GM21786 (cell line): Measurements from ENCODE around the gene SWSAP1.
"Not testable (repeated sequence)": the region's sequence is repeated elsewhere in the genome, so short reads cannot be mapped to it uniquely, and the experiment has no call there.

Experiments used
- ATAC-seq: cut with Tn5 transposase; IDR thresholded peaks from one replicate; pipeline ENCODE4 v1.9.1; 2021; ENCODE audit not compliant: unreplicated experiment

SWSAP1 gene

DNA sequence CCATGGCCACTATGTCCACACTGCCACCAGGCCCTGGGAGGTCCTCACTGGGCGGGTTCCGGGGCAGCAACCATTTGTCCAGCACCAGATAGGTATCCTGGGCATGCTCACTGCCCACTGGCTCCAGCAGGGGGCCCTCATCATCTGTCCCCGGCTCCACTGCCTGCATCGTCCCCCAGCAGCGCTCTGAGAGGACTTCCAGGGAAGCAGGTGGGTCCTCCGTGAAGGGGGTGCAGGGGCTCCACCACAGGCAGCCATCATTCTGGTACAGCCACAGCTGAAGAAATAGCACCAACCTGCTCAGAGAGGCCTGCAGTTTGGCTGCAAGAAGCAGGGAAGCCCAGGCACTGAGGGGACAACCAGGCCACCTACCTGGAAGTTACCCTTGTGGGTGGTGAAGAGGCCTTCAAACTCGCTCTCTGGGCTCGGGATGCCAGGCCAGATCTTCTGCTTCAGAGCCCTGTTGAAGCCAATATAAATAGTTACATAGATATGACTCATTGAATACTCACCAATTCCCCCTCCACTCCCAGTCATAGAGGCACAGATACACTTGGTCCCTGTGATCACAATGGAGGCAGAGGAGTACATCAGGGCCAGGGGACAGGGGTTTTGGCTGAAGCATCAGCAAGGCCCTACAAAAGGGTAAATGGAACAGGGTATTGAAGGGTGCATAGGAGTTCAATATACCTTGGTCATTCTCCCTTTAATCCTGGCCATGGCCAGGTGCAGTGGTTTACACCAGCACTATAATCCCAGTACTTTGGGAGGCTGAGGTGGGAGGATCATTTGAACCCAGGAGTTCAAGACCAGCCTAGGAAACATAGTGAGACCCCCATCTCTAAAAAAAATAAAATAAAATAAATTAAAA lies 4.1 kb downstream of the SWSAP1 start:
- ATAC-seq: no peak

DNA sequence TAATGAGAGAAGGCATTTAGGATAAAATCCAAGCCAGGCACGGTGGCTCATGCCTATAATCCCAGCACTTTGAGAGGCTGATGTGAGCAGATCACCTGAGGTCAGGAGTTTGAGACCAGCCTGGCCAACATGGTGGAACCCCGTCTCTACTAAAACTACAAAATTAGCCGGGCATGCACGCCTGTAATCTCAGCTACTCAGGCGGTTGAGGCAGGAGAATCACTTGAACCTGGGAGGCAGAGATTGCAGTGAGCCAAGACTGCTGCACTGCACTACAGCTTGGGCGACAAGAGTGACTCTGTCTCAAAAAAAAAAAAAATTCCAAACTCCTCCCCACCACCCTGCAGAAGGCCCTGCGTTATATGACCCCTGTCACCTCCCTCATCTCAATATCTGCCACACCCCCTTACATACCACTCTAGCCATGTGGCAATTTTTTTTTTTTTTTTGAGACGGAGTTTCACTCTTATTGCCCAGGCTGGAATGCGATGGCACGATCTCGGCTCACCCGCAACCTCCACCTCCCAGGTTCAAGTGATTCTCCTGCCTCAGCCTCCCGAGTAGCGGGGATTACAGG lies 4.9 kb downstream of the SWSAP1 start:
- not testable (repeated sequence) for ATAC-seq

DNA sequence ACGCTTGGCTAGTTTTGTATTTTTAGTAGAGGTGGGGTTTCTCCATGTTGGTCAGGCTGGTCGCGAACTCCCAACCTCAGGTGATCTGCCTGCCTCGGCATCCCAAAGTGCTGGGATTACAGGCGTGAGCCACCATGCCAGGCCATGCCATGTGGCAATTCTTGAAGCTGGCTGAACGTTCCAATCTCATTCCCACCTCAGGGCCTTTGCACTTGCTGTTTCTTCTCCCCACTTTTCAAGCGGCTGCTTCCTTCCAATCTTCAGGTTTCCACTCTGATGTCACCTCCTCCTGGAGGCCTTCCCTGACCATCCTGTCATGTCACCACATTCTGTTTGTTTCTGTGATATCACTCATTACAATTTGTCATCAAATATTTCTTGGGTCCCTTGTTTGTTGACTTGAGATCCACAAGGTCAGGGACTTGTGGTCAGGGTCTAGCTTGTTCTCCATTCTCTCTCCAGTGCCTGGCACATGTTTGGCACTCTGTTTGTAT lies 5.4 kb downstream of the SWSAP1 start:
- ATAC-seq: no peak

DNA sequence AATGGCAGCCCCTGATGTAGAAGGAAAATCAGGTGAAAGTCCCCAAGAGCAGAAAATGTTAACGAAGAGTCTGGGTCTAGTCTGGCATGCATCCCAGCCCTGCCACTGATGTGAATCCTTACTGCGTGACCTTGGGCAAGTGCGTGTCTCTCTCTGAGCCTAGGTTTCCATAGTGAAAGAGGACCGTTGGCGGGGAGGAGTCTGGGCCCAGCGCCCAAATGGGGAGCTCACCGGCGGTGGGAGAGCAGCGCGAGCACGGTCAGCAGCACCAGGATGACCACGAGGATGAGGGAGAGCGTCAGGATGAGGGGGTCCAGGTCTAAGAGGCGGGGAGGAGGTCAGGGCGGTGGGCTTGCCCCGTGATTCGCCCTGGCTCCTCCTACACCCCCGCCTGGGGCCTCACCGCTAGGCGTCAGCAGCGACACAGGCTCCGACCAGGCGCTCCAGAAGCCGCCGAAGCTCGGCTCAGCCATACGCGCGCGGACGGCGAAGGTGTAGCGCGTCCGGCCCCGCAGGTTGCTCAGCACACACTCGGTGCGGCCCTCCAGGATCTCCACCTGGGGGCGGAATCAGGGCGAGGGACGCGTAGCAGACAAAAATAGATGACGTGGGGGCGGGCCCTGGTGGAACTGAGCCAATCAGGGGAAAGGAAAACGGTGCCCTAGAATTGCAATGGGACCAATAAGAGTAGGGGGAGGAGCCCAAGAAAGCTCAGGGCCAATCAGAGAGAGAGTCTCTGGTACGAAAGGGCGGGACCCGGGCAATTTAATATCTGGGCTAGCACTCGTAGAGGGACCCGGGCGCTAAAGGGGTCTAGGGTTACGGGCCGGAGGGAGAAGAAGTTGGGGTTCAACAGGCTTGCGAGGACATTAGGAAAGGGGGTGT lies 6.4 kb downstream of the SWSAP1 start:
- peak; percentile 71 for ATAC-seq

DNA sequence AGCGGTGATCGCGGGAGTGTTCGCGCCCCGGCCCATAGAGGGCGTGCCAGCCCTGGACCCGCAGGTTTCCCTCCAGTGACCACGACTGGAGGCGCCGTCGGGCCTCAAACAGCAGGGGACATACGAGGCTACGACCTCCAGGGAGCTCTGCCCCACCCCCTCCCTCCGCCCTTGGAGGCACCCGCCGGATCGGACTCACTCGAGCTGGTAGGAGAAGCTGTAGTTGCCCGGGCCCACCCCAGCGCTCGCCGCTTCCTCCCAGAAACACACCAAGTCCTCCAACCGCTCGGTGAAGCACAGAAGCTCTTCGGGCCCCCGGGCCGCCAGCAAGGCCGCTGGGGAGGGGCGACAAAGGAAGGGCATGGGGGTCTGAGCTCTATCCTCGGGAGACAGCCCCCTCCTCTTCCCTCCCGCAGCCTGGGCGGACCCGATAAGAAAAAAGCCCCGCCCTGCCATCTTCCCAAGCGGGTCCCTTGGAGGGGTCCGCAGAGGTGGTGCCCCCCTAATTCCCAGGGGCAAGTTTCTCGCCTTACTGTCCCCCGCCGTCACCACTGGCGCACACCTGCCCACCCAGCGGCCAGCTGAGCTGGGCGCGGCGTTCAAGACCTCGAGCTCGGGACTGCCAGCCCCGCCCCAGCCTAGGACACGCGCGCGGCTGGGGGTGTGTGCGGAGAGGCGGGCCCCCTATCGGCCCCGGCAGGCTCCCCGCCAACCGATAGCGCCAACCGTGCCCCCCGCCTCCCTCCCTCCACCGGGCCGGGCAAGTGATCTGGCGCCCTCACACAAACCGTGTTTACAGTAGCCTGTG lies 8.6 kb downstream of the SWSAP1 start:
- ATAC-seq: no peak

DNA sequence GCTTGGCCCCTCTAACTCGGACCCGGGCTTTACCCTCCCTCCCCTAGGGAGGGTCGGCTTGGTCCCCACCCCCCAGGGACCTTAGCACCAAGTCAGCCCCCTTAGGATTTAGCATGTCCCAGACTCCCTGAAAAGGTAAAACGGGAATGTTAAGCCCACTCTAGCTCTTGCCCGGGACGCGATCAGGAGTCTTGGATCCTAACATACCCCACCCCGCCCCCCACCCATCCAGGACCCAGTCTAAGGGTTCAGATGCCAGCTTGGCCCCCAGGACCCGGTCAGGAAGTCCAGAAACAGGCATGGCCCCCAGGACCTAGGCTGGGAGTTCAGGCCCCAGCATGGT lies 9.2 kb downstream of the SWSAP1 start:
- no peak for ATAC-seq

DNA sequence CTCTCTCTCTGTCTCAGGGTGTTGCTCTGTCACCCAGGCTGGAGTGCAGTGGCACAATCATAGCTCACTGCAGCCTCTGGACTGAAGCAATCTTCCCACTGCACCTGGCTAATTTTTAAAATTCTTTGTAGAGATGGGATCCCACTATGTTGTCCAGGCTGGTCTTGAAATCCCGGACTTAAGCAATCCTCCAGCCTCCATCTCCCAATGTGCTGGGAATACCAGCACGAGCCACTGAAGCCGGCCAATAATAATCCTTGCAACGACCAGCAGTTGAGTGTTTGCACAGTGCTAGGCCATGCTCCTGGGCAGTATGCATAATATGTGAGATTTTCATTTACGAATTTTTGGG lies 10.3 kb downstream of the SWSAP1 start:
- no peak for ATAC-seq

DNA sequence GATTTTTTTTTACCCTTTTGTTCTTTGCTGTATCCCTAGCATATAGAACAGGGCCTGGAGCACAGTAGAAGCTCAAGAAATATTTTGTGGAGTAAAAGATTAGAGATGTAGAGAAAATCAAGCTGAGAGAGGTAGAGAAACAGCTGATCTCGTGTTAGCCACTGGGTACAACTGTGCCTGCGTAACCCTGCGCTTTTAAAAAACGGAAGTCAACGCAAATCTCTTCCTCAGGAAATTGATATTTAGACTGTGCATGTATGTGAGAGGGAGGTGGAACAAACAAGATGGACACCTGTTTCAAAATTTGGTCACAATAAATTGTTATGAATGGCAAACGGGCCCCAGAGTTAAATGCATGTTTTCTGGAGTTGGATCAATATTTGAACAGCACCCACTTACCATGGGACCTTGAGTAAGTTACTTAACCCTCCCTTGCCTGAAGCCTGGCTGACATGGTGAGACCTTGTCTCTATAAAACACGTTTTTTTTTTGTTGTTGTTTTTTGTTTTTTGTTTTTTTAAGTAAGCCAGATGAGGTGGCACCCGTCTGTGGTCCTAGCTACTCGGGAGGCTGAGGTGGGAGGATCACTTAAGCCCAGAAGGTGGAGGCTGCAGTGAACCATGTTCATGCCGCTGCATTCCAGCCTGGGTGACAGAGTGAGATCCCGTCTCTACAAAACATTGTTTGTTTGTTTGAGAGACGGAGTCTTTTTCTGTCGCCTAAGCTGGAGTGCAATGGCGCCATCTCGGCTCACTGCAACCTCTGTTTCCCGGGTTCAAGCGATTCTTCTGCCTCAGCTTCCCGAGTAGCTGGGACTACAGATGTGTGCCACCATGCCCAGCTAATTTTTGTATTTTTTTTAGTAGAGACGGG lies 12.9 kb downstream of the SWSAP1 start:
- ATAC-seq: no peak

DNA sequence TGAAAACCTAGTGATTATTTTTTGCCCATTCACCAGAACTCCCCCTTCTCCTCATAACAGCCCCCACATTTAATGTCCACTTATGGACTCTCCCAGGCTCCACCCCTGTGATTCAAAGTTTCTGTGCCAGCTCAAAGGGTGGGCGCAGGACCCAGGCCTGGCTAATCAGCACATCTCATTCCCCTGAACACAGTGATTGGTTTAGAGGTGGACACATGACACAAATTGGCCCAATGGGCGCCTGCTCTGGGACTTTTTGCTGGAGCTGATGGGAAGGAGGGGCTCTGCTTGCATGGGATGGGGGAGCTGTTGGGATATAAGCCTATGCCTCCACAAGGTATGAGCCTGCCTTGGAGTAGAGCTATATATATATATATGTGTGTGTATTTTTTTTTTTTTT lies 15.9 kb downstream of the SWSAP1 start:
- ATAC-seq: no peak

DNA sequence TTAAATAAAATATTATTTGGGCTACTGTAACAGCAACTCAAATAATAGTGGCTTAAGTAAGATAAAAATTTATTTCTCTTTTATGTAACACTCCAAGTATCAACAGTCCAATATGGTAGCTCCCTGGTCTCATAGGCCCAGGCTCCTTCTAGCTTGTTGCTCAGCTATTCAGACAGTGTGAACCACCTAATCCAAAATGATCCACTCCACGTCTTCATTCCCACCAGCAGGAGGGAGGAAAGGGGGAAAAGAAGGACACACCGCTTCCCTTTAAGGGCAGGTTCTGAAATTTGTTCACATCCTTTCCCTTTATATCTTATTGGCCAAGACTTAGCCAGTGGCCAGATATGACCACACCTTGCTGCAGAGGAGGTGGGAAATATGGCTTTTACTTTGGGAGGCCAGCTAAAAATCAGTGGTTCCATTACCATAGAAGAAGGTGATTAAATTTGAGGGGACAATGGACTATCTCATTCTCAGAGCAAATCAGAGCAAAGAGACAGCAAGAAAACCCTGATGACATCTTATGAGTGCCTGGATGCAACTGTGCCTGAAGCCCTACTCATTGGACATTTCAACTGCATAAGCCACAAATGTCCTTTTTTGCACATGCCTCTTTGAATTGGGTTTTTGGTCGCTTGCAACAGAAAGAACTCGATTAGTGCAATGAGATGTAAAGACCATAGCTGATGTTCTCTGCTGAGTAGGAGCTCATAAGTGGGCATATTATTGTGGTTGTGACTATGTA lies 16.6 kb downstream of the SWSAP1 start:
- ATAC-seq: no peak

DNA sequence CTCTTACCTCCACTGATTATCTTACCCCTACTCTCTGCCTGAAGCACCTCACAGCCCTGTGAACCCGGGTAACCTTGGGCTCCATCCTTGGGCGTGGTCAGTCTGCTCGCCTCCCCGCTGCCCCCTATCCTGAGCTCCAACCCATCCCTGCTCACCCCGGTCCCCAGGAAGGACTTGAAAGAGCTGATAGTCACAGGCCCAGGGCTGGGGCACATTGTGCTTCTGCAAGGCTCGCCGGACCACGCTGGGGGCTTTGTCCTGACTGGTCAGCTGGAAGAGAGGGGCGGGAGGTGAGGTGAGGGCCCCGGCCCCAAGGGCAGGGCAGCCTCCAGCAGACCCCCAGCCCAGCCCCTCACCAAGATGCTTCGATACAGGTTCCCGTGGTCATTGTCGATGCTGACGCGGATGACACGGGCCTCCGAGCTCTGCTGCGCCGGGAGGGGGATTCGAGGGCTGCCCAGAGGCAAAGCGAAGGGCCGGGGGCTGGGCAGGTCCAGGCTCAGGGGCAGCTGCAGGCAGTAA lies 22.7 kb downstream of the SWSAP1 start:
- ATAC-seq: no peak

DNA sequence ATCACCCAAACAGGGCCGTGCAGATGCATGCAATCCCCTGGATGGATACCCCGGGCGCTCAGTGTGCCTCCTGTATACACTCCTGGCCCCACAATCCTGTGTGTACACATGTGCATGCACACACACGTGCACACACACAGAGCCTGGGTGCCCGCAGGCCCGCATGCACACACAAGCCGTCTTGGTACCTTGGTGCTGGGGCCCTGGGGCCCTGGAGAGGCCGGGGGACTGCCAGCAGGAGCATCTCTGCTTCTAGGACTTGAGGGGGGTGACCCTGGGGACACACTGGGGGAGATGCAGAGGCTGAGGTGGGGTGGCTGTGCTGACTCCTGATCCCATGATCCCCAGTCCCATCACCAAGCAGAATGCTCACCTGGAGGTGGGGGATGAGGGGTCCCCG lies 25.2 kb downstream of the SWSAP1 start:
- no peak for ATAC-seq

DNA sequence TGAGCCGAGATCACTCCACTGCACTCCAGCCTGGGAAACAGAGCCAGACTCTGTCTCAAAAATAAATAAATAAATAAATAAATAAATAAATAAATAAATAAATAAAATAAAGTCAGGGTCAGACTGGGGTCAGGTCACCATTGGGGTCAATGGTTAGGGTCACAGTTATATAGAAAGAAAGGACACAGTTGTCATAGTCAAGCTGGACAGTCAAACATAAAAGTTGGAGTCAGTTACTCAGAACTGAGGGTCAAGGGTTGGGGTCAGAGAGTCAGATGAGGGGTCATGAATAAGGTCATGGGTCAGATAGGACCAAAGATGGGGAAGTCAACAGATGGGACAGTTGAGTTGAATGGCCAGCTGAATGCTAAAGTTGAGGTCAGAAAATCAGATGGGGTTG lies 26.3 kb downstream of the SWSAP1 start:
- no peak for ATAC-seq

DNA sequence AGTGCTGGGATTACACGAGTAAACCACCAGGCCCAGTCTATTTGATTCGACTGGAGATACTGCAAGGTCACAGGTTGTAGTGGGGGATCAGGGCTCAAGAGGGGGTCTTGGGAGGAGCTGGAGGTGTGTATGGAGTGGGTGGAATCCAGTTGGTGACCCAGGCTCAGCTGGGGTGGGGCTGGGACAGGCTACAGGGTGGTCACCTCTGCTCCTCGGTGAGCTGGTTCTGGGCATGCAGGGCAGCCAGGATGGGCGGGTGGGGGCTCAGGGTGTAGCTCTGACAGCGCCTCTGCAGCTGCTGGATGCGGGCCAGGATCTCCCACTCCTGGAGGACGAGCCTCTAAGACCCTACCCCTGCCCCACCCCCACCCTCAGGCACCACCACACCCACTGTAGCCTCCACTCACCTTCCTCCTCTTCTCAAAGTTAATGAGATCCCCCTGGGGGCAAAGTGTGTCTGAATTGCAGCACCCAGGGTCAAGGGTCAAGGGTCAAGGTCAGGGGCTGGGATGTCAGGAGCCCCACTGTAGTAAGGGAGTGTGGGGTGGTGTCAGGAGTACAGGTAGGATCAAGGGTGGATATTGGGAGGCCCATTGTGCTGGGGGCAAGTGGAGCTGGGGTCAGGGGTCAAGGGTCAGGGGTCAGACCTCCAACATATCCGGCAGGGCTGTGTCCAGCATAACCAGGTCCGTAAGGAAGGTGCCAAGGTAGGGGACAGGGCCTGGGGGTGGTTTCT lies 27.5 kb downstream of the SWSAP1 start:
- no peak for ATAC-seq

DNA sequence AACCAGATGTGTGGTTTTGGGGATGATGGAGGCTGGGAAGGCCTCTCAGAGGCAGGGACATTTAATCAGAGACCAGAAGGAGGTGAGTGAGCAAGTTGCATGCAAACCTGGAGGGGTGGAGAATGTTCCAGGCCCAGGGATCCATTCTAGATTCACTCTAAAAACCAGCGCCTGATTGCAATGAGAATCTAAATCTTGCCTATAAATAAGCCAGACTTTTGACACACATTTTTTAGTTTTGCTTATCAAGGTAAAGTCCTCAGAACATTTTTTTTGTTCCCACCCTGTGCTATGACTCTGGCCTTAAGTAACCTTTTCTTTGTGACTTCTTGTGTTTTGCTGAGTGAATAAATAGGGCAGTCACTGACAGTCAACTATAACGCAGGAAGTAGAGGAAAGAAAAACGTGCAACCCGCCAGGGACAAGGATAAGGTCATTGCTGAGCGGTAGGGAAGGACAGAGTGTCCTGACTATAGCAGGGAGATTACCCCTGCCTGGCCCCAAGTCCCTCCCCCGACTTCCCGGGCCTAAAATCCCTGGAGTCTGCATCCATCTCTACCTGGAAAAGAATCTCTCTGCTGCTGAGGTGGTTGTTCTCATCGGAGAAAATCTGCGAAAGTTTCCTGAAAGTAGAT lies 30.2 kb downstream of the SWSAP1 start:
- ATAC-seq: no peak

DNA sequence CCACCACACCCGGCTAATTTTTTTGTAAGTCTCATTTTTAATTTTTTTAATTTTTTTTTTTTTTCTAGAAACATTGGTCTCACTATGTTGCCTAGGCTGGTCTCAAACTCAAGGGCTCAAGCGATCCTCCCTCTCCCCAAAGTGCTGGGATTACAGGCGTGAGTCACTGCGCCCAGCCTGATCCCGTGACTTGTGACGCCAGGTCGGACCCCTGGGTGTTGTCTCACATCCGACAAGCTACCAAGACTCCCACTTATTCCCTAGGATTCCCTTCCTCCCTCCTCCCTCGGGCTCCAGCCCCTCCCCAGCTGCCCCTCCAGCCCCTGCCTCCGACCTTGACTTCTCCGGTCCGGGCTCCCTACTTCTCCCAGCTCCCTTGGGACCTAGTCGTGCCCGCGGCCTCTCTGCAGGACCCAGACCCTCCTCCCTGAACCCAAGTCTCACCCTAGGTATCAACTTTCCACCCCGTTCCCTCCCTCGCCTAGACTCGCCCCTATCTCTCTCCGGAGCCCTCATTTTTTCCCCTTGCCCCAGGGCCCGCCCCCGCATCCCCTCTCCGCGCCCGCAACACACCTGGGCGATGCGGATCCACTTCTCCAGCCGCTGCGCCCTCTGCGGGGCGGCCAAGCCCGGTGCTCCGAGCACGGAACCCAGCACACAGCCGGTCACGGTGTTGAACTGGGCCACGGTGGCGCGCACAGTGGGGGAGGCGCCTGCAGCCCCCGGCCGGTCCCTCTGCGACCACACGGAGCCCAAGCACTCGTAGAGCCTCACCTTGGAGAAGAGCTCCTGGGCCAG lies 31.6 kb downstream of the SWSAP1 start:
- ATAC-seq: no peak

DNA sequence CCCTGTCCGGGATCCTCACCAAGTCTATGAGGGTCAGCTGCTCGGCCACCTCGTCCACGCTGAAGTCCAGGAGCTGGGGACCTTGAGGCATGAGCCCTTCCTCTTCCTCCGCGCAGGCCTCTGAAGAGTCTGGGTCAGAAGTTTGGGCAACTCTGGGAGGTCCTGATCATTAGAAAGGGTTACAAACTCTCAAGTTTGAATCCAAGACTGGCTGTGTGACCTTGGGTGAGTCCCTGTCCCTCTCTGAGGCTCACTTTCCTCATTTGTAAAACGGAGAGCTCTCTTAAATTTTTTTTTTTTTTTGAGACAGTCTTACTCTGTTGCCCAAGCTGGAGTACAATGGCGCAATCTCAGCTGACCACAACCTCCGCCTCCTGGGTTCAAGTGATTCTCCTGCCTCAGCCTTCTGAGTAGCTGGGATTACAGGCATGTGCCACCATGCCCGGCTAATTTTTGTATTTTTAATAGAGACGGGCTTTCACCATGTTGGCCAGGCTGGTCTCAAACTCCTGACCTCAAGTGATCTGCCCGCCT lies 32.3 kb downstream of the SWSAP1 start:
- not testable (repeated sequence) for ATAC-seq
